Measurements from ENCODE around the gene TMEM81. TPM values are rescaled to one million over a fixed set of nuclear protein-coding genes. Genes with fewer than 3 reads are reported as not detected.

Gene TMEM81
- total and polyA plus RNA-seq, 11 donors = 1.3 to 3.8 (median 2.4) TPM

- Histone ChIP-seq H3K36me3 (no peaks in the 10 kb centered on the region), H3K4me1 (peaks cover 0 to 10% (median 0%) of the 10 kb centered on the region in 12 donors), H3K27ac (no peak overlapping the region), H3K9me3 (no peaks in the 10 kb centered on the region), H3K27me3 (peaks cover 5 to 69% (median 46%) of the 10 kb centered on the region in 9 donors), H3K4me3 (no peak overlapping the region)
- DNase-seq (no peak), ATAC-seq (no peak)
- WGBS, 4 donors = 19 to 30% (median 24%) methylated on average over 4 of the region's 4 CpGs
- TF ChIP-seq CTCF (IDR thresholded peaks at IDR 0.05) = no peak
- TF ChIP-seq POLR2A (IDR thresholded peaks at IDR 0.05) = no peak
- intact Hi-C loops (cut with DNase I) = no loop called here
Measured at GRCh38 chr1:205043866-205044265, 40.4 kb downstream of the TMEM81 start.

GRCh38 chr1:205042911-205043806, 41.1 kb downstream of the TMEM81 start, which contains the start of gene CNTN2:
Gene CNTN2, plus strand, starts transcription at chr1:205043212. Its CDS starts 9,974 bp downstream, at chr1:205053186.
- WGBS, 4 donors = 5 to 18% (median 9%) methylated on average over 24 to 53 of the region's 53 CpGs

GRCh38 chr1:205041998-205042910, 42.0 kb downstream of the TMEM81 start:
- Histone ChIP-seq H3K27ac (no peak overlapping the region), H3K27me3 (peaks cover 5 to 63% (median 38%) of the 10 kb centered on the region in 9 donors), H3K4me3 (no peak overlapping the region), H3K4me1 (peaks cover 0 to 10% (median 0%) of the 10 kb centered on the region in 12 donors), H3K9me3 (no peaks in the 10 kb centered on the region), H3K36me3 (no peaks in the 10 kb centered on the region)
- DNase-seq (no peak), ATAC-seq (no peak)
- TF ChIP-seq CTCF (IDR thresholded peaks at IDR 0.05) (no peak), POLR2A (IDR thresholded peaks at IDR 0.05) (no peak)
- intact Hi-C loops (cut with DNase I) = no loop called here
- 41 to 64% (median 63%) methylated on average over 8 to 16 of the region's 16 CpGs for WGBS, 4 donors

More at GRCh38 chr1:205042911-205043806, 41.1 kb downstream of the TMEM81 start, which contains the start of gene CNTN2:
- Histone ChIP-seq H3K4me1 (peaks cover 0 to 10% (median 0%) of the 10 kb centered on the region in 12 donors), H3K27me3 (peaks cover 5 to 69% (median 46%) of the 10 kb centered on the region in 9 donors), H3K36me3 (no peaks in the 10 kb centered on the region), H3K4me3 (peak within 1 kb of the TSS in 3 of 12 donors; percentile 4 to 19 (median 11)), H3K9me3 (no peaks in the 10 kb centered on the region), H3K27ac (no peak within 1 kb of the TSS)
- TF ChIP-seq POLR2A (IDR thresholded peaks at IDR 0.05) (no peak), CTCF (IDR thresholded peaks at IDR 0.05) (no peak)
- DNase-seq = no peak
- intact Hi-C loops (cut with DNase I) = no loop called here
- no peak for ATAC-seq

Measured in heart left ventricle (tissue), 16 donors.